Kidney (tissue), 14 donors: Measurements from ENCODE around the gene GSC2. TPM values are rescaled to one million over a fixed set of nuclear protein-coding genes. Genes with fewer than 3 reads are reported as not detected.

ENCODE experiments used
- DNase-seq, 5 donors: peaks; one replicate each; pipeline ENCODE4 v3.0.0-alpha.2; 2013 to 2020
- FAIRE-seq: peaks from 2 replicates; lab custom pipeline; 2012; peaks lifted over from hg19 to GRCh38; lab: Jason Lieb, UNC
- H3K27ac ChIP-seq, 2 donors: one replicate each; pipeline ENCODE4 v1.7.0; 2013; ENCODE audit warnings: low read depth in 2 of 2, low read length in 2 of 2, inconsistent platforms in 1 of 2
- H3K27me3 ChIP-seq: one replicate; pipeline ENCODE4 v1.7.1; 2013; ENCODE audit warnings: low read length, inconsistent platforms; ENCODE audit not compliant: control insufficient read depth, insufficient read depth
- H3K36me3 ChIP-seq, 3 donors: one replicate each; pipeline versions ENCODE4 v1.7.0 to v1.7.1; 2013; ENCODE audit warnings: low read length in 3 of 3, control low read depth in 1 of 3, inconsistent platforms in 1 of 3; ENCODE audit not compliant: insufficient read depth in 3 of 3, control insufficient read depth in 2 of 3
- H3K4me1 ChIP-seq, 3 donors: one replicate each; pipeline versions ENCODE4 v1.7.0 to v1.7.1; 2013; ENCODE audit warnings: low read length in 3 of 3, inconsistent platforms in 1 of 3, low read depth in 1 of 3; ENCODE audit not compliant: control insufficient read depth in 2 of 3, insufficient read depth in 2 of 3
- H3K4me3 ChIP-seq, 3 donors: one replicate each; pipeline versions ENCODE4 v1.7.0 to v1.8.1; 2013; ENCODE audit warnings: low read length in 3 of 3, control low read depth in 1 of 3, inconsistent platforms in 1 of 3
- H3K9ac ChIP-seq, 3 donors: one replicate each; pipeline versions ENCODE4 v1.7.0 to v1.7.1; 2013; ENCODE audit warnings: low read length in 3 of 3, control low read depth in 1 of 3, inconsistent platforms in 1 of 3
- H3K9me3 ChIP-seq, 3 donors: one replicate each; pipeline versions ENCODE4 v1.7.0 to v1.7.1; 2013; ENCODE audit warnings: low read length in 3 of 3, control low read depth in 1 of 3, inconsistent platforms in 1 of 3; ENCODE audit not compliant: control insufficient read depth in 2 of 3, insufficient read depth in 1 of 3
- CTCF ChIP-seq: IDR thresholded peaks from 3 replicates; pipeline ENCODE4 v1.5.1; 2012; ENCODE audit warnings: mild to moderate bottlenecking, moderate library complexity, borderline replicate concordance; ENCODE audit not compliant: insufficient read depth; ENCODE audit errors: extremely low read depth
- intact Hi-C: fragments of 100-400 bp; cut with DNase I; formaldehyde crosslinking; loops from one replicate; pipeline ENCODE4 v1.11.1; 2022
- polyA plus RNA-seq: library from polyadenylated mRNA; stranded (reverse); fragments of 350-450 nt; fragmentation: Illumina TruSeq; extraction: RNeasy Lipid Tissue Mini Kit (QIAGEN cat#74804); gene quantifications from one replicate; pipeline ENCODE4 v1.2.3, GENCODE V29; 2014; ENCODE audit warnings: low read depth, low replicate concordance; ENCODE audit not compliant: insufficient read depth
- total RNA-seq: library from RNA; stranded (reverse); fragmentation: NEBNext Ultra II Directional; extraction: Animal tissue kit (Norgen Biotek cat#: 25700); gene quantifications from one replicate; pipeline ENCODE4 v1.2.1, GENCODE V29; 2021
- donor health status: control.
- donor health status: control.
- donor health status: control.
- donor health status: control.
- donor health status: control.
- donor health status: DM: yes; HTN: yes; CAD: no.
- donor health status: Normal renal cell carcinoma (clear cell type).

Gene GSC2
- total and polyA plus RNA-seq, 2 donors from 2014 or later = not detected

GRCh38 chr22:19172213-19173046 is 22.3 kb upstream of the GSC2 start:
- Histone ChIP-seq H3K36me3 (no peaks in the 10 kb centered on the region), H3K4me1 (peaks cover 0 to 59% (median 22%) of the 10 kb centered on the region in 3 donors), H3K4me3 (peak overlapping the region; percentile 68 to 90 (median 72)), H3K9me3 (no peaks in the 10 kb centered on the region), H3K27me3 (peaks cover 16% of the 10 kb centered on the region), H3K9ac (peak overlapping the region; percentile 58 to 95 (median 81)), H3K27ac (no peak overlapping the region)
- no peak for TF ChIP-seq CTCF
- intact Hi-C loops = no loop called here
- FAIRE-seq (no peak), DNase-seq (no peak)

GRCh38 chr22:19169947-19170318 is 19.8 kb upstream of the GSC2 start:
- no peak for TF ChIP-seq CTCF
- intact Hi-C loops = loop anchor here (5.0 kb wide), 1 partner anchor 53 kb away; no protein-coding TSS in a partner anchor
- FAIRE-seq (no peak), DNase-seq (peak in 1 of 5 donors; percentile 77)
- peaks cover 16% of the 10 kb centered on the region for H3K27me3 ChIP-seq
- H3K36me3 ChIP-seq = no peaks in the 10 kb centered on the region
- H3K4me3 ChIP-seq = peak overlapping the region in 1 of 3 donors; percentile 25
- no peak overlapping the region for H3K9ac ChIP-seq
- H3K9me3 ChIP-seq = no peaks in the 10 kb centered on the region
- H3K4me1 ChIP-seq = peaks cover 0 to 40% (median 19%) of the 10 kb centered on the region in 3 donors
- no peak overlapping the region for H3K27ac ChIP-seq

GRCh38 chr22:19169002-19169946 is 19.2 kb upstream of the GSC2 start:
- FAIRE-seq = no peak
- H3K4me3 ChIP-seq = peak overlapping the region in 1 of 3 donors; percentile 25
- no peaks in the 10 kb centered on the region for H3K9me3 ChIP-seq
- no peak for DNase-seq
- no peak for TF ChIP-seq CTCF
- H3K36me3 ChIP-seq = no peaks in the 10 kb centered on the region
- H3K27me3 ChIP-seq = peaks cover 16% of the 10 kb centered on the region
- no peak overlapping the region for H3K27ac ChIP-seq
- H3K9ac ChIP-seq = peak overlapping the region in 1 of 3 donors; percentile 39
- intact Hi-C loops = loop anchor here (5.0 kb wide), 1 partner anchor 52 kb away; no protein-coding TSS in a partner anchor
- peaks cover 0 to 33% (median 13%) of the 10 kb centered on the region in 3 donors for H3K4me1 ChIP-seq
